K562 (cell line): ENCODE measurements around the gene CDC42EP1. TPM values are rescaled to one million over a fixed set of nuclear protein-coding genes. Genes with fewer than 3 reads are reported as not detected.
A peak's percentile ranks its signal among the peaks of the same experiment; 100 is the strongest.

Experiments
- ATAC-seq: fragments of 200-7000 bp; cut with Tn5 transposase; 3 replicates; pipeline ENCODE4 v1.9.1; 2020; ENCODE audit warnings: moderate library complexity
- Bru-seq: library from RNA; stranded (reverse); fragments of 400-500 nt; gene quantifications from one replicate; lab custom pipeline; 2021; lab: Mats Ljungman, UMichigan
- BruChase-seq, 2 experiments: library from RNA; stranded (reverse); fragments of 400-500 nt; gene quantifications; one replicate each; lab custom pipeline; 2021; lab: Mats Ljungman, UMichigan
- BruUV-seq: library from RNA; stranded (reverse); fragments of 400-500 nt; replicated peaks from 2 replicates; lab custom pipeline; 2021; lab: Mats Ljungman, UMichigan
- CTCF ChIA-PET: fragments of 300-600 bp; formaldehyde crosslinking; extraction: SDS; loops from one replicate; lab custom pipeline; 2021; ENCODE audit warnings: low intra/inter-chr PET ratio; lab: Yijun Ruan, JAX
- POLR2A ChIA-PET: fragments of 300-600, 350-650 bp; sonication (Branson Sonifier 250); formaldehyde crosslinking; extraction: SDS; loops from one replicate; lab custom pipeline; 2021; ENCODE audit warnings: antibody characterized with exemption, inconsistent platforms; lab: Yijun Ruan, JAX
- DNase-seq, 4 experiments: peaks; one replicate each; pipeline versions ENCODE4 v3.0.0 to v3.0.0-alpha.2; 2011 to 2018; ENCODE audit warnings: low spot score in 3 of 4, mixed read lengths in 3 of 4; ENCODE audit errors: extremely low read depth in 1 of 4
- FAIRE-seq: peaks from 2 replicates; lab custom pipeline; 2011; peaks lifted over from hg19 to GRCh38; lab: Jason Lieb, UNC
- H2AFZ ChIP-seq: 2 replicates; pipeline ENCODE4 v1.6.0; 2011; ENCODE audit warnings: low read depth, low read length, control low read depth, inconsistent platforms
- H3K27ac ChIP-seq: fragments of 200-600 bp; 3 replicates; pipeline ENCODE4 v1.8.0; 2011; ENCODE audit warnings: low read depth, mild to moderate bottlenecking, control low read depth, inconsistent platforms, low read length, moderate library complexity, mixed read lengths; ENCODE audit errors: extremely low read depth
- H3K27me3 ChIP-seq, 2 experiments: fragments of 300-600 bp in 1 of 2; 2 replicates in 1 of 2; 3 replicates in 1 of 2; pipeline versions ENCODE4 v1.6.0 to v1.8.0; 2011; ENCODE audit warnings: inconsistent platforms in 2 of 2, low read length in 2 of 2, mild to moderate bottlenecking in 1 of 2, mixed read lengths in 1 of 2, moderate library complexity in 1 of 2; ENCODE audit not compliant: control insufficient read depth in 2 of 2, insufficient read depth in 2 of 2
- H3K36me3 ChIP-seq: fragments of 300-600 bp; 3 replicates; pipeline ENCODE4 v1.8.0; 2011; ENCODE audit warnings: mild to moderate bottlenecking, low read length, inconsistent platforms; ENCODE audit not compliant: control insufficient read depth, insufficient read depth
- H3K4me1 ChIP-seq, 2 experiments: fragments of 200-600 bp in 1 of 2; replicated peaks in 1 of 2; 2 replicates in 1 of 2; 3 replicates in 1 of 2; pipeline versions ENCODE4 v1.5.1 to v1.8.0; 2011; ENCODE audit warnings: inconsistent platforms in 2 of 2, low read length in 2 of 2, mild to moderate bottlenecking in 1 of 2, mixed read lengths in 1 of 2, moderate library complexity in 1 of 2; ENCODE audit not compliant: control insufficient read depth in 2 of 2, insufficient read depth in 2 of 2
- H3K4me2 ChIP-seq: 2 replicates; pipeline ENCODE4 v1.6.1; 2011; ENCODE audit warnings: low read length, control low read depth, inconsistent platforms, mixed read lengths; ENCODE audit not compliant: insufficient read depth
- H3K4me3 ChIP-seq: fragments of 200-600 bp; sonication (generic), shearing (Covaris generic); 2 replicates; pipeline ENCODE4 v1.5.1; 2016; ENCODE audit warnings: control low read depth, inconsistent platforms
- H3K79me2 ChIP-seq: fragments of 200-600 bp; 3 replicates; pipeline ENCODE4 v1.8.0; 2011; ENCODE audit warnings: low read length, inconsistent platforms; ENCODE audit not compliant: control insufficient read depth, insufficient read depth
- H3K9ac ChIP-seq, 2 experiments: 2 replicates each; pipeline versions ENCODE4 v1.6.0 to v1.6.1; 2011; ENCODE audit warnings: low read depth in 2 of 2, low read length in 2 of 2, control low read depth in 1 of 2, inconsistent platforms in 1 of 2, mild to moderate bottlenecking in 1 of 2, mixed read lengths in 1 of 2; ENCODE audit not compliant: insufficient read depth in 1 of 2
- H3K9me1 ChIP-seq: one replicate; pipeline ENCODE4 v1.6.0; 2011; ENCODE audit warnings: inconsistent platforms, mild to moderate bottlenecking, low read length, moderate library complexity; ENCODE audit not compliant: control insufficient read depth, insufficient read depth
- H3K9me3 ChIP-seq: replicated peaks from 2 replicates; pipeline ENCODE4 v1.5.1; 2011; ENCODE audit warnings: low read depth, low read length, inconsistent platforms; ENCODE audit not compliant: control insufficient read depth, insufficient read depth
- H4K20me1 ChIP-seq: replicated peaks from 2 replicates; pipeline ENCODE4 v1.6.1; 2011; ENCODE audit warnings: low read length, inconsistent platforms, mixed read lengths; ENCODE audit not compliant: control insufficient read depth, insufficient read depth
- GABPB1 ChIP-seq: sonication (generic); formaldehyde crosslinking; IDR thresholded peaks from 2 replicates; pipeline ENCODE4 v1.8.0; 2022; ENCODE audit warnings: mild to moderate bottlenecking, missing genetic modification reagents
- KLF1 ChIP-seq: fragments of 450-650 bp; IDR thresholded peaks from 2 replicates; pipeline ENCODE4 v1.6.1; 2016; ENCODE audit warnings: missing genetic modification characterization, missing compliant biosample characterization
- POLR2G ChIP-seq: fragments of 200-400 bp; formaldehyde crosslinking; IDR thresholded peaks from 2 replicates; pipeline ENCODE4 v1.6.1; 2017; ENCODE audit warnings: low read depth, mild to moderate bottlenecking, antibody characterized with exemption, low read length, moderate library complexity
- SP1 ChIP-seq: sonication (generic); formaldehyde crosslinking; IDR thresholded peaks from 2 replicates; pipeline ENCODE4 v1.8.1; 2022; ENCODE audit warnings: mild to moderate bottlenecking, missing genetic modification reagents
- TBP ChIP-seq: optimal IDR thresholded peaks from 2 replicates; pipeline ENCODE3; 2011; ENCODE audit warnings: low read depth, low read length, improper control_type of control experiment
- ZFP91 ChIP-seq: sonication (generic); formaldehyde crosslinking; IDR thresholded peaks from 2 replicates; pipeline ENCODE4 v1.8.0; 2022; ENCODE audit warnings: mild to moderate bottlenecking, missing genetic modification reagents
- WGBS: fragments of 100-300 bp; shearing (Covaris generic); methylation state at CpG from one replicate; pipeline ENCODE4 v1.1.6; 2016; ENCODE audit warnings: low coverage, mixed read lengths; ENCODE audit not compliant: insufficient coverage; ENCODE audit errors: missing lambda C conversion rate; 5-methylcytosine and 5-hydroxymethylcytosine counted together
- in situ Hi-C: fragments of 300-500 bp; cut with MboI; formaldehyde crosslinking; loops from 4 replicates; pipeline ENCODE4 v1.15.0; 2018; ENCODE audit warnings: inconsistent platforms, mixed read lengths
- intact Hi-C: fragments of 100-400 bp; cut with micrococcal nuclease; formaldehyde crosslinking; loops from 2 replicates; pipeline ENCODE4 v1.14.2; 2022
- long read RNA-seq, 3 experiments: library from polyadenylated mRNA in 2 of 3; library from RNA in 1 of 3; unstranded in 2 of 3; stranded (forward) in 1 of 3; transcript quantifications; one replicate each; pipeline ENCODE4 v2.0.0, GENCODE V29; 2019 to 2022
- polyA minus RNA-seq, 3 experiments: library from RNA; depleted of rRNA, polyadenylated mRNA; stranded (reverse); fragments of >200 nt; gene quantifications; 2 replicates each; pipeline ENCODE4 v1.2.3, GENCODE V29; 2011
- polyA plus RNA-seq, 8 experiments: library from polyadenylated mRNA; depleted of rRNA in 4 of 8; stranded (reverse) in 5 of 8; unstranded in 3 of 8; fragments of >200 nt; fragmentation: Nextera tagmentation in 2 of 8; fragmentation: Illumina TruSeq in 1 of 8; extraction: Ambion mirVana in 2 of 8; extraction: Trizol in 1 of 8; gene quantifications; 2 replicates each; pipeline versions ENCODE4 v1.2.1 to v1.2.3, GENCODE V29; 2011 to 2014; ENCODE audit warnings: inconsistent platforms in 1 of 8, missing spikeins in 1 of 8
- total RNA-seq, 7 experiments: library from RNA; depleted of rRNA in 6 of 7; stranded (reverse); fragments of >200 nt in 6 of 7; fragmentation: Illumina TruSeq in 2 of 7; extraction: Trizol in 2 of 7; gene quantifications; 2 replicates each; pipeline versions ENCODE4 v1.2.1 to v1.2.3, GENCODE V29; 2011 to 2021; ENCODE audit warnings: low replicate concordance in 1 of 7
- TF ChIP-seq, protein P1 (sequence below): sonication (generic); formaldehyde crosslinking; IDR thresholded peaks from 2 replicates; pipeline ENCODE4 v1.8.0; 2022; ENCODE audit warnings: missing genetic modification reagents, mild to moderate bottlenecking, borderline replicate concordance
- TF ChIP-seq, protein P2 (sequence below): sonication (generic); formaldehyde crosslinking; IDR thresholded peaks from 2 replicates; pipeline ENCODE4 v1.8.0; 2022; ENCODE audit warnings: mild to moderate bottlenecking, missing genetic modification reagents
- TF ChIP-seq, protein P3 (sequence below): sonication (generic); formaldehyde crosslinking; IDR thresholded peaks from 2 replicates; pipeline ENCODE4 v1.9.0; 2022; ENCODE audit warnings: mild to moderate bottlenecking, missing genetic modification reagents

Gene CDC42EP1
- 7.9 and 25.6 TPM in 2 replicates for total RNA-seq (2011; cell fraction: chromatin; rRNA removed; ENCODE audit: low replicate concordance)
- total RNA-seq (2011; cell fraction: nucleolus; rRNA removed) = 22.5 and 24.0 TPM in 2 replicates
- 13.4 and 14.2 TPM in 2 replicates for total RNA-seq (2011; cell fraction: nucleoplasm; rRNA removed)
- total RNA-seq (2014; rRNA removed) (29.0 and 41.6 TPM in 2 replicates), total RNA-seq (2014; rRNA removed; fragmentation: Illumina TruSeq; extraction: Trizol) (2.7 and 3.2 TPM in 2 replicates), total RNA-seq (2015; rRNA removed; fragmentation: Illumina TruSeq; extraction: Trizol) (7.3 and 8.3 TPM in 2 replicates), total RNA-seq (2021) (62.8 and 70.2 TPM in 2 replicates), polyA plus RNA-seq (2011; rRNA removed) (4.0 and 13.8 TPM in 2 replicates), polyA plus RNA-seq (2014; fragmentation: Illumina TruSeq; extraction: Trizol) (18.4 and 49.9 TPM in 2 replicates), polyA plus RNA-seq (2014; fragmentation: Nextera tagmentation; extraction: Ambion mirVana) (under 1 TPM; 0.67 to 0.69 TPM), polyA plus RNA-seq (2014; rRNA removed) (22.5 and 28.1 TPM in 2 replicates), polyA minus RNA-seq (2011; rRNA and poly(A)+ RNA removed) (1.9 and 2.3 TPM in 2 replicates), Bru-seq, nascent RNA (percentile 91 among the genes with signal in this experiment), BruChase-seq, experiment 1, labeled RNA remaining after a 2-hour chase (percentile 75 among the genes with signal in this experiment), BruChase-seq, experiment 2, labeled RNA remaining after a 6-hour chase (percentile 75 among the genes with signal in this experiment)
- polyA plus RNA-seq (2011; cell fraction: cytosol; rRNA removed) = 6.0 and 18.2 TPM in 2 replicates
- 9.9 and 15.1 TPM in 2 replicates for polyA plus RNA-seq (2011; cell fraction: nucleus; rRNA removed)
- 24.9 and 50.5 TPM in 2 replicates for polyA plus RNA-seq (2012)
- polyA minus RNA-seq (2011; cell fraction: cytosol; rRNA and poly(A)+ RNA removed) = 12.7 and 21.9 TPM in 2 replicates
- 10.2 and 10.6 TPM in 2 replicates for polyA minus RNA-seq (2011; cell fraction: nucleus; rRNA and poly(A)+ RNA removed)
- long read RNA-seq, experiment 1, partial matches to known transcripts = 88 of 98 reads
- long read RNA-seq, experiment 1, other reads (novel, unspliced or antisense) = 8 of 98 reads
- long read RNA-seq, experiment 2, transcript CDC42EP1-201 (3 exons, 2,181 nt) = major isoform, 82 of 146 reads
- long read RNA-seq, experiment 2, partial matches to known transcripts = 59 of 146 reads
- long read RNA-seq, experiment 2, other reads (novel, unspliced or antisense) = 5 of 146 reads
- long read RNA-seq, experiment 3, transcript CDC42EP1-201 (3 exons, 2,181 nt) = major isoform, 14 of 20 reads
- long read RNA-seq, experiment 3, partial matches to known transcripts = 4 of 20 reads
- long read RNA-seq, experiment 3, other reads (novel, unspliced or antisense) = 2 of 20 reads

GRCh38 chr22:37559901-37560607 is at the start of gene CDC42EP1:
Gene CDC42EP1, plus strand, starts transcription at chr22:37560480. Its CDS starts 5,870 bp downstream, at chr22:37566350.
- H3K9ac ChIP-seq = peak within 1 kb of the TSS; percentile 97
- no peaks in the 10 kb centered on the region for H3K27me3 ChIP-seq
- TF ChIP-seq, protein P1, sequence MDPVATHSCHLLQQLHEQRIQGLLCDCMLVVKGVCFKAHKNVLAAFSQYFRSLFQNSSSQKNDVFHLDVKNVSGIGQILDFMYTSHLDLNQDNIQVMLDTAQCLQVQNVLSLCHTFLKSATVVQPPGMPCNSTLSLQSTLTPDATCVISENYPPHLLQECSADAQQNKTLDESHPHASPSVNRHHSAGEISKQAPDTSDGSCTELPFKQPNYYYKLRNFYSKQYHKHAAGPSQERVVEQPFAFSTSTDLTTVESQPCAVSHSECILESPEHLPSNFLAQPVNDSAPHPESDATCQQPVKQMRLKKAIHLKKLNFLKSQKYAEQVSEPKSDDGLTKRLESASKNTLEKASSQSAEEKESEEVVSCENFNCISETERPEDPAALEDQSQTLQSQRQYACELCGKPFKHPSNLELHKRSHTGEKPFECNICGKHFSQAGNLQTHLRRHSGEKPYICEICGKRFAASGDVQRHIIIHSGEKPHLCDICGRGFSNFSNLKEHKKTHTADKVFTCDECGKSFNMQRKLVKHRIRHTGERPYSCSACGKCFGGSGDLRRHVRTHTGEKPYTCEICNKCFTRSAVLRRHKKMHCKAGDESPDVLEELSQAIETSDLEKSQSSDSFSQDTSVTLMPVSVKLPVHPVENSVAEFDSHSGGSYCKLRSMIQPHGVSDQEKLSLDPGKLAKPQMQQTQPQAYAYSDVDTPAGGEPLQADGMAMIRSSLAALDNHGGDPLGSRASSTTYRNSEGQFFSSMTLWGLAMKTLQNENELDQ (CRISPR knock-in tag) = no peak
- peak; percentile 90 for TF ChIP-seq POLR2G
- no peak for TF ChIP-seq SP1 (CRISPR knock-in tag)
- TF ChIP-seq, protein P2, sequence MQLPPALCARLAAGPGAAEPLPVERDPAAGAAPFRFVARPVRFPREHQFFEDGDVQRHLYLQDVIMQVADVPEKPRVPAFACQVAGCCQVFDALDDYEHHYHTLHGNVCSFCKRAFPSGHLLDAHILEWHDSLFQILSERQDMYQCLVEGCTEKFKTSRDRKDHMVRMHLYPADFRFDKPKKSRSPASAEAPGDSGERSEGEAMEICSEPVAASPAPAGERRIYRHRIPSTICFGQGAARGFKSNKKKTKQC = 0 out of 2 replicates have a peak, but pooled peaks have one; percentile 29
- TF ChIP-seq GABPB1 (CRISPR knock-in tag) = 0 out of 2 replicates have a peak, but pooled peaks have one; percentile 28
- no peak for TF ChIP-seq KLF1 (tag)
- TF ChIP-seq TBP = peak; percentile 73
- TF ChIP-seq ZFP91 (CRISPR knock-in tag) = no peak
- TF ChIP-seq, protein P3, sequence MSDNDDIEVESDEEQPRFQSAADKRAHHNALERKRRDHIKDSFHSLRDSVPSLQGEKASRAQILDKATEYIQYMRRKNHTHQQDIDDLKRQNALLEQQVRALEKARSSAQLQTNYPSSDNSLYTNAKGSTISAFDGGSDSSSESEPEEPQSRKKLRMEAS (CRISPR knock-in tag) = peak; percentile 51; the same call in 1 of the 2 replicates

More at GRCh38 chr22:37559901-37560607, at the start of gene CDC42EP1:
- H3K27ac ChIP-seq = peak within 1 kb of the TSS; percentile 97
- DNase-seq = peak; percentile 62 to 86 (median 83)
- no peak for FAIRE-seq
- ATAC-seq = peak; percentile 74
- H3K36me3 ChIP-seq = peaks cover 24% of the 10 kb centered on the region; the same call in 2 of the 3 replicates
- H3K9me1 ChIP-seq = peaks cover 3% of the 10 kb centered on the region
- ChIA-PET POLR2A (interaction anchor here (0.6 to 1.1 kb wide), 2 partner anchors 10 to 11 kb away, joined by 3 to 4 read pairs; no protein-coding TSS in a partner anchor), CTCF (interaction anchor here (0.9 kb wide), 1 partner anchor 22 kb away, joined by 3 read pairs; no protein-coding TSS in a partner anchor)
- H4K20me1 ChIP-seq = peaks cover 14% of the 10 kb centered on the region
- TSS peak; percentile 38 for BruUV-seq
- H3K4me2 ChIP-seq = peak within 1 kb of the TSS; percentile 92
- H3K4me1 ChIP-seq = peaks cover 26 to 39% of the 10 kb centered on the region in 2 experiments
- H3K79me2 ChIP-seq = peaks cover 46% of the 10 kb centered on the region
- peak within 1 kb of the TSS; percentile 72 for H2AFZ ChIP-seq
- in situ Hi-C loops (no loop called here), intact Hi-C loops (no loop called here)
- 18% methylated on average over 10 of the region's 76 CpGs for WGBS
- H3K4me3 ChIP-seq = peak within 1 kb of the TSS; percentile 83
- no peaks in the 10 kb centered on the region for H3K9me3 ChIP-seq
